ENCODE data around the gene SPATS2L.

GRCh38 chr2:200393191-200393590, 86.7 kb downstream of the SPATS2L start:
- no peak for TF ChIP-seq MAX (CRISPR knock-in tag; IDR thresholded peaks at IDR 0.05)
- TF ChIP-seq CTCF (IDR thresholded peaks at IDR 0.05): no peak
- no peak for TF ChIP-seq ZNF512 (CRISPR knock-in tag; IDR thresholded peaks at IDR 0.05; ENCODE audit: borderline replicate concordance)
